GM23248 (cell line): ENCODE results near the gene NOXA1. TPM values are rescaled to one million over a fixed set of nuclear protein-coding genes. Genes with fewer than 3 reads are reported as not detected.

Experiments
- DNase-seq: peaks from one replicate; pipeline ENCODE4 v3.0.0-alpha.2; 2015
- H2AFZ ChIP-seq: fragments of 200-600 bp; sonication (generic); 2 replicates; pipeline ENCODE4 v1.6.1; 2016; ENCODE audit warnings: antibody characterized with exemption
- H3F3A ChIP-seq: fragments of 200-600 bp; sonication (generic); 2 replicates; pipeline ENCODE4 v1.6.1; 2016; ENCODE audit warnings: mild to moderate bottlenecking, antibody characterized with exemption, mixed run types; ENCODE audit not compliant: insufficient read depth
- H3K27ac ChIP-seq: fragments of 200-600 bp; sonication (generic); 2 replicates; pipeline ENCODE4 v1.5.1; 2016; ENCODE audit warnings: mild to moderate bottlenecking
- H3K27me3 ChIP-seq: fragments of 200-600 bp; sonication (generic); replicated peaks from 2 replicates; pipeline ENCODE4 v1.6.1; 2016; ENCODE audit warnings: mild to moderate bottlenecking; ENCODE audit not compliant: insufficient read depth
- H3K36me3 ChIP-seq: fragments of 200-600 bp; sonication (generic); 2 replicates; pipeline ENCODE4 v1.6.1; 2016; ENCODE audit warnings: low read depth, mild to moderate bottlenecking
- H3K4me1 ChIP-seq: fragments of 200-600 bp; sonication (generic); 2 replicates; pipeline ENCODE4 v1.6.1; 2016; ENCODE audit warnings: mild to moderate bottlenecking; ENCODE audit not compliant: insufficient read depth
- H3K4me2 ChIP-seq: fragments of 200-600 bp; sonication (generic); one replicate; pipeline ENCODE4 v1.6.1; 2016; ENCODE audit warnings: mild to moderate bottlenecking; ENCODE audit not compliant: unreplicated experiment
- H3K4me3 ChIP-seq: fragments of 200-600 bp; sonication (generic); 2 replicates; pipeline ENCODE4 v1.5.1; 2016; ENCODE audit warnings: mild to moderate bottlenecking
- H3K79me2 ChIP-seq: fragments of 200-600 bp; sonication (generic); 2 replicates; pipeline ENCODE4 v1.6.1; 2016; ENCODE audit warnings: mild to moderate bottlenecking; ENCODE audit not compliant: insufficient read depth
- H3K9ac ChIP-seq: fragments of 200-600 bp; sonication (generic); 2 replicates; pipeline ENCODE4 v1.6.1; 2016; ENCODE audit warnings: mild to moderate bottlenecking
- H3K9me2 ChIP-seq: fragments of 200-600 bp; sonication (generic); 2 replicates; pipeline ENCODE4 v1.6.1; 2016; ENCODE audit warnings: mixed run types, mild to moderate bottlenecking, moderate library complexity; ENCODE audit not compliant: insufficient read depth
- H3K9me3 ChIP-seq: fragments of 200-600 bp; sonication (generic); one replicate; pipeline ENCODE4 v1.6.1; 2017; ENCODE audit warnings: low read depth
- H4K20me1 ChIP-seq: fragments of 200-600 bp; sonication (generic); 2 replicates; pipeline ENCODE4 v1.6.0; 2016; ENCODE audit not compliant: insufficient read depth
- EZH2 ChIP-seq: fragments of 200-600 bp; sonication (generic); IDR thresholded peaks from 2 replicates; pipeline ENCODE4 v1.6.1; 2018; ENCODE audit warnings: antibody characterized with exemption, mild to moderate bottlenecking; ENCODE audit not compliant: insufficient read depth, poor library complexity, severe bottlenecking
- EZH2phosphoT487 ChIP-seq: fragments of 200-600 bp; sonication (generic); IDR thresholded peaks from 2 replicates; pipeline ENCODE4 v1.6.1; 2018; ENCODE audit warnings: antibody characterized with exemption, moderate library complexity, mild to moderate bottlenecking, low read depth; ENCODE audit not compliant: insufficient read depth
- WGBS, 2 experiments: methylation state at CpG; one replicate each; pipeline ENCODE4 v1.1.6; 2015 to 2017; ENCODE audit warnings: low lambda C conversion rate in 2 of 2, low coverage in 1 of 2; ENCODE audit errors: missing lambda C conversion rate in 2 of 2; 5-methylcytosine and 5-hydroxymethylcytosine counted together
- in situ Hi-C: fragments of 300-500 bp; cut with MboI; formaldehyde crosslinking; loops from 2 replicates; pipeline ENCODE4 v1.15.0; 2020
- polyA plus RNA-seq: library from polyadenylated mRNA; unstranded; fragments of >200 nt; fragmentation: Nextera tagmentation; extraction: Ambion mirVana; gene quantifications from 2 replicates; pipeline ENCODE4 v1.2.1, GENCODE V29; 2016
- total RNA-seq: library from RNA; depleted of rRNA; stranded (reverse); fragments of >200 nt; shearing (Covaris generic); gene quantifications from 2 replicates; pipeline ENCODE4 v1.2.3, GENCODE V29; 2014

Gene NOXA1
- total and polyA plus RNA-seq, 2 experiments from 2014 or later: 0.32 to 0.39 TPM

GRCh38 chr9:137387114-137387890 lies 35.9 kb upstream of the NOXA1 start:
- Histone ChIP-seq H3F3A (no peaks in the 10 kb centered on the region), H3K9ac (no peak overlapping the region), H3K36me3 (no peaks in the 10 kb centered on the region), H3K27me3 (no peaks in the 10 kb centered on the region), H3K9me2 (no peaks in the 10 kb centered on the region), H3K27ac (no peak overlapping the region), H3K9me3 (no peaks in the 10 kb centered on the region), H3K4me3 (no peak overlapping the region), H3K79me2 (no peaks in the 10 kb centered on the region), H3K4me1 (no peaks in the 10 kb centered on the region), H2AFZ (no peak overlapping the region), H3K4me2 (no peak overlapping the region), H4K20me1 (no peaks in the 10 kb centered on the region)
- no peak for DNase-seq
- WGBS, 2 experiments: 88 to 89% methylated on average over 25 to 34 of the region's 34 CpGs
- in situ Hi-C loops: no loop called here
- TF ChIP-seq EZH2phosphoT487 (no peak), EZH2 (no peak)

- WGBS, 2 experiments: 91 to 92% methylated on average over 26 of the region's 26 CpGs
- TF ChIP-seq EZH2phosphoT487: no peak
- TF ChIP-seq EZH2: no peak
Observed at GRCh38 chr9:137387891-137388560, 35.2 kb upstream of the NOXA1 start.

GRCh38 chr9:137388589-137389427 lies 34.4 kb upstream of the NOXA1 start:
- TF ChIP-seq EZH2: no peak
- TF ChIP-seq EZH2phosphoT487: no peak
- Histone ChIP-seq H4K20me1 (no peaks in the 10 kb centered on the region), H3K27me3 (no peaks in the 10 kb centered on the region), H2AFZ (no peak overlapping the region), H3K4me3 (no peak overlapping the region), H3K9me3 (no peaks in the 10 kb centered on the region), H3K27ac (no peak overlapping the region), H3K9ac (no peak overlapping the region), H3K79me2 (no peaks in the 10 kb centered on the region), H3K4me1 (no peaks in the 10 kb centered on the region), H3K36me3 (no peaks in the 10 kb centered on the region), H3K4me2 (no peak overlapping the region), H3F3A (no peaks in the 10 kb centered on the region), H3K9me2 (no peaks in the 10 kb centered on the region)
- no peak for DNase-seq
- in situ Hi-C loops: no loop called here
- 87 to 91% methylated on average over 42 to 47 of the region's 47 CpGs for WGBS, 2 experiments

More at GRCh38 chr9:137387891-137388560, 35.2 kb upstream of the NOXA1 start:
- DNase-seq: no peak
- H2AFZ ChIP-seq: no peak overlapping the region
- H3K4me1 ChIP-seq: no peaks in the 10 kb centered on the region
- H3K27ac ChIP-seq: no peak overlapping the region
- H3K79me2 ChIP-seq: no peaks in the 10 kb centered on the region
- no peaks in the 10 kb centered on the region for H3K9me2 ChIP-seq
- H4K20me1 ChIP-seq: no peaks in the 10 kb centered on the region
- H3K36me3 ChIP-seq: no peaks in the 10 kb centered on the region
- H3K27me3 ChIP-seq: no peaks in the 10 kb centered on the region
- H3F3A ChIP-seq: no peaks in the 10 kb centered on the region
- no peak overlapping the region for H3K9ac ChIP-seq
- no peaks in the 10 kb centered on the region for H3K9me3 ChIP-seq
- H3K4me3 ChIP-seq: no peak overlapping the region
- no peak overlapping the region for H3K4me2 ChIP-seq
- in situ Hi-C loops: no loop called here

- Histone ChIP-seq H3K36me3 (no peaks in the 10 kb centered on the region), H3F3A (no peaks in the 10 kb centered on the region), H4K20me1 (no peaks in the 10 kb centered on the region), H3K27ac (no peak overlapping the region), H3K4me1 (no peaks in the 10 kb centered on the region), H3K4me2 (no peak overlapping the region), H3K9me3 (no peaks in the 10 kb centered on the region), H2AFZ (no peak overlapping the region), H3K79me2 (no peaks in the 10 kb centered on the region), H3K9ac (no peak overlapping the region), H3K27me3 (no peaks in the 10 kb centered on the region), H3K4me3 (no peak overlapping the region), H3K9me2 (no peaks in the 10 kb centered on the region)
- in situ Hi-C loops: no loop called here
- DNase-seq: no peak
- WGBS, 2 experiments: 96 to 97% methylated on average over 13 of the region's 13 CpGs
- TF ChIP-seq EZH2phosphoT487 (no peak), EZH2 (no peak)
Observed at GRCh38 chr9:137389428-137389746, 33.8 kb upstream of the NOXA1 start.
